Upper lobe of left lung (tissue), 6 donors: ENCODE results near the gene NAGA. TPM values are rescaled to one million over a fixed set of nuclear protein-coding genes. Genes with fewer than 3 reads are reported as not detected.
"Not testable (repeated sequence)": the region's sequence is repeated elsewhere in the genome, so short reads cannot be mapped to it uniquely, and the experiment has no call there.

Experiments
- ATAC-seq, 2 donors: fragments of 200-7000 bp; cut with Tn5 transposase; one replicate each; pipeline ENCODE4 v1.9.1; 2022; ENCODE audit warnings: mild to moderate bottlenecking in 2 of 2, moderate library complexity in 2 of 2; ENCODE audit not compliant: low FRiP score in 2 of 2
- DNase-seq, 2 donors: peaks; one replicate each; pipeline ENCODE4 v3.0.0-alpha.2; 2019 to 2020
- H3K27ac ChIP-seq, 4 donors: fragments of 200-600 bp; sonication (generic); one replicate each; pipeline ENCODE4 v1.5.1; 2016 to 2019
- H3K27me3 ChIP-seq, 4 donors: fragments of 200-600 bp; sonication (generic); one replicate each; pipeline ENCODE4 v1.5.1; 2017 to 2019
- H3K36me3 ChIP-seq, 4 donors: fragments of 200-600 bp; sonication (generic); one replicate each; pipeline ENCODE4 v1.5.1; 2016 to 2019
- H3K4me1 ChIP-seq, 4 donors: fragments of 200-600 bp; sonication (generic); one replicate each; pipeline ENCODE4 v1.5.1; 2018 to 2019
- H3K4me3 ChIP-seq, 4 donors: fragments of 200-600 bp; sonication (generic); one replicate each; pipeline ENCODE4 v1.5.1; 2017 to 2019; ENCODE audit warnings: mild to moderate bottlenecking in 2 of 4, moderate library complexity in 1 of 4
- H3K9me3 ChIP-seq, 4 donors: fragments of 200-600 bp; sonication (generic); one replicate each; pipeline ENCODE4 v1.5.1; 2018 to 2019
- CTCF ChIP-seq, 6 experiments: fragments of 450-650 bp in 4 of 6; fragments of 200-600 bp in 2 of 6; sonication (generic) in 2 of 6; IDR thresholded peaks; one replicate each; pipeline ENCODE4 v1.5.1; 2016 to 2019; ENCODE audit warnings: antibody characterized with exemption in 6 of 6
- EP300 ChIP-seq, 4 donors: sonication (generic); formaldehyde crosslinking; IDR thresholded peaks; one replicate each; pipeline ENCODE4 v1.5.1; 2017; ENCODE audit warnings: antibody characterized with exemption in 4 of 4, control low read depth in 2 of 4
- POLR2A ChIP-seq, 4 donors: fragments of 450-650 bp; IDR thresholded peaks; one replicate each; pipeline ENCODE4 v1.5.1; 2016 to 2017; ENCODE audit warnings: antibody characterized with exemption in 4 of 4, mild to moderate bottlenecking in 2 of 4
- POLR2AphosphoS5 ChIP-seq, 2 donors: sonication (generic); formaldehyde crosslinking; IDR thresholded peaks; one replicate each; pipeline ENCODE4 v1.5.1; 2017; ENCODE audit warnings: antibody characterized with exemption in 2 of 2
- WGBS, 2 donors: methylation state at CpG; one replicate each; pipeline ENCODE4 v1.1.5; 2017 to 2018; 5-methylcytosine and 5-hydroxymethylcytosine counted together
- total RNA-seq, 6 donors: library from RNA; depleted of rRNA in 4 of 6; stranded (reverse); fragments of >200 nt in 4 of 6; gene quantifications; one replicate each; pipeline versions ENCODE4 v1.1.0 to v1.2.1, GENCODE V29; 2016 to 2021
- donor health status: DM: no; HTN: no; CAD: no; lungs with moderate emphysema.
- donor health status: DM: no; HTN: yes; CAD: no; lungs with severe emphysema.

The NAGA gene
- total RNA-seq, 6 donors from 2014 or later: 25.5 to 42.3 (median 34.4) TPM

DNA sequence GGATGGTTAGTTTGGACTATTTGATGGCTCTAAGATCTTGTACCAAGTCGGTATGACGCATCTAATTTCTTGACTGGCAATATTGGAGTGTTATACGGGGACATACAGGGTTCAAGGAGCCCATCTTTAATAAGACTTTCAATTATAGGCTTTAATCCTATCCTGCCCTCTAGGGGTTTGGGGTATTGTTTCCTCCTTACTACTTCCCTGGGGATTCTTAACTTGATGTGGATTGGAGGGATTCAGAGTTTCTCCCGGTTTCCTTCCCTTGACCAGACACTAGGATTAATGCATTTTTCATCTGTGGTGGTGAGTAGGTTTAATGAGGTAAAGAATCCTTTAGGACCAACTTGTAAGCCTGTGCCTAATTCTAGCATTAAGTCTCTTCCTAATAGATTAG is 41.2 kb upstream of the NAGA start:
- no peak for DNase-seq
- H3K4me1 ChIP-seq: peaks cover 0 to 4% (median under 1%) of the 10 kb centered on the region in 4 donors
- TF ChIP-seq POLR2AphosphoS5 (IDR thresholded peaks at IDR 0.05): no peak
- H3K36me3 ChIP-seq: no peaks in the 10 kb centered on the region
- H3K4me3 ChIP-seq: no peak overlapping the region
- 91% methylated on average over 4 of the region's 4 CpGs for WGBS, 2 donors
- no peaks in the 10 kb centered on the region for H3K27me3 ChIP-seq
- H3K27ac ChIP-seq: no peak overlapping the region
- no peak for ATAC-seq
- H3K9me3 ChIP-seq: peaks cover 0 to 17% (median 8%) of the 10 kb centered on the region in 4 donors

DNA sequence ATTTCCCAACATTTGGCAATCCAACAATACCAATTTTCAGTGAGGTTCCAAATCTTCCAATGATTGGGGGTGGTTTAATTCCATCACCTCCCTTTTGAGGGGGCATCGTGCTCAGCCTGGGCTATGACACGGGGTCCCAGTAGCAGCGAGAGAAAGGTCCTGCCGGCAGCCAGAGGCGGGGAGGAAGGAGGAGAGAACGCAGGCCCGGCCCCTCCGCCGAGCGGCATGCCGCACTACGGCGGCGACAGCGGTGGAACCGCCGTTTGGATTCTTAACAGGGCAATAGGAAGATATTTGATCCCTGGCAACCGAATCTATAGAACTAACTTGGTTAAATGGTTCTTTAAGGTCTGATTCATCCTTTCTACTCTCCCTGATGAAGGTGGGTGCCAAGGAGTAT is 38.2 kb upstream of the NAGA start:
- Histone ChIP-seq H3K4me1 (no peaks in the 10 kb centered on the region), H3K27me3 (no peaks in the 10 kb centered on the region), H3K36me3 (no peaks in the 10 kb centered on the region), H3K9me3 (peaks cover 0 to 13% (median 10%) of the 10 kb centered on the region in 4 donors), H3K27ac (no peak overlapping the region), H3K4me3 (no peak overlapping the region)
- no peak for TF ChIP-seq CTCF (IDR thresholded peaks at IDR 0.05)
- no peak for TF ChIP-seq POLR2A (IDR thresholded peaks at IDR 0.05)
- no peak for TF ChIP-seq EP300 (IDR thresholded peaks at IDR 0.05)
- no peak for TF ChIP-seq POLR2AphosphoS5 (IDR thresholded peaks at IDR 0.05)
- ATAC-seq (no peak), DNase-seq (peak in 1 of 2 donors; percentile 45)
- 85 to 89% methylated on average over 17 to 18 of the region's 18 CpGs for WGBS, 2 donors

DNA sequence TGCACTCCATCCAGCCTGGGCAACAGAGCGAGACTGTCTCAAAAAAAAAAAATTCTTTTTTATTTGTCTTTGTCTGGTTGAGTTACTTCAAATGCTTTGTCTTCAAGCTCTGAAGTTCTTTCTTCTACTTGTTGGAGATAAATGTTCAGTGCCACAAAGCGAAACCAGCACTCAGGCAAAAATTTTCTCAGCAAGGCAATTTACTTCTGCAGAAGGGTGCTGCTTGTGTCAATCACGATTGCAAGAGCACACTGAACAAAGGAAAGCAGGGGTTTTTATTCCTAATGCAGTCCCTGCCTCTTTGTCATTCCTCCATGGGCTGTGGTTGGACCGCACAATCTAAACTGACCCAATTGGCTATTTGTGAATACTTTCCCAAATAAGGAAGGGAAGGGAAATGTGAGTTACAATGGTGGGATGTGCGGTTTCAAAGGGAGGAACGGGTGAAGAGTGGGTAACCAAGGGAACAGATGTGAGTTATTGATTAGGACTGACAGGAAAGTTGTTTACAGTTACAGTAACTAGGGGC is 33.8 kb upstream of the NAGA start:
- not testable (repeated sequence) for H3K4me3 ChIP-seq, H3K27me3 ChIP-seq, H3K27ac ChIP-seq, H3K4me1 ChIP-seq, DNase-seq, ATAC-seq, H3K36me3 ChIP-seq
- peaks cover 5 to 39% (median 26%) of the 10 kb centered on the region in 4 donors for H3K9me3 ChIP-seq
- 95 to 98% methylated on average over 6 of the region's 6 CpGs for whole genome bisulfite sequencing, 2 donors

DNA sequence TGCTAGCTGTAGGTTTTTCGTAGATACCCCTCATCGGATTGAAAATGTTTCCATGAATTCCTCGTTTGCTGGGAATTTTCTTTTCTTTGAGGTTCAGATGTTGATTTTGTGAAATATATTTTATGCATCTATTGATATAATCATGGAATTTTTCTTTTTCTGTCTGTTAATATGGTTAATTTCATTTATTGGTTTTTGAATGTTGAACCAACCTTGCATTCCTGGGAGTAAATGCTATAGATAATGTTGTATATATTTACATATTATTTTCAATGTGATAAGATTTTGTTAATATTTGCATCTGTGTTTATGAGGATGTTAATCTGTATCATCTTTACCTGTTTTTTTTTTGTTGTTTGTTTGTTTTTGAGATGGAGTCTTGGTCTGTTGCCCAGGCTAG is 30.6 kb upstream of the NAGA start:
- Histone ChIP-seq H3K9me3 (peaks cover 5 to 39% (median 26%) of the 10 kb centered on the region in 4 donors), H3K36me3 (peaks cover 0 to 4% (median 0%) of the 10 kb centered on the region in 4 donors), H3K27me3 (no peaks in the 10 kb centered on the region), H3K27ac (no peak overlapping the region), H3K4me3 (no peak overlapping the region), H3K4me1 (no peaks in the 10 kb centered on the region)
- 95% methylated on average over 3 of the region's 3 CpGs for WGBS, 2 donors
- DNase-seq (no peak), ATAC-seq (no peak)
- no peak for TF ChIP-seq EP300 (IDR thresholded peaks at IDR 0.05)
- TF ChIP-seq POLR2A (IDR thresholded peaks at IDR 0.05): no peak
- TF ChIP-seq CTCF (IDR thresholded peaks at IDR 0.05): no peak
- no peak for TF ChIP-seq POLR2AphosphoS5 (IDR thresholded peaks at IDR 0.05)

DNA sequence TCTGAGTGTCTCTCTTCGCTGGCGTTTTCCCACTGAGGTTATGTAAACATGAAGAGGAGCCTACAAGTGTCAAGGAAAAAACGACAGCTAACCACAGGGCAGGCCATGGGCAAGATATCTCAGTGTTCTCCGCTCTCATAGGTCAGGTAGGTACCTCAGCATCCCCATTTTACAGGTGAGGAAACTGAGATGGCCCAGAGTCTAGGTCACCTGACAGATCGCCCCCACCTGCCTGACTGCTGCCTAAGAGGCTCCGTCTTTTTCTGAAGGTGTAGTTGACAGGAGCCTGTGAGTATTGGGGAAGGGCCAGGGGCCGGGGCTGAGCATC is 20.8 kb upstream of the NAGA start:
- TF ChIP-seq EP300 (IDR thresholded peaks at IDR 0.05) (no peak), CTCF (IDR thresholded peaks at IDR 0.05) (no peak), POLR2AphosphoS5 (IDR thresholded peaks at IDR 0.05) (no peak), POLR2A (IDR thresholded peaks at IDR 0.05) (no peak)

More for the DNA sequence above, 20.8 kb upstream of the NAGA start:
- DNase-seq (no peak), ATAC-seq (no peak)
- Histone ChIP-seq H3K9me3 (no peaks in the 10 kb centered on the region), H3K27me3 (no peaks in the 10 kb centered on the region), H3K4me1 (peaks cover 16 to 23% (median 20%) of the 10 kb centered on the region in 4 donors), H3K27ac (peak overlapping the region; percentile 90 to 99 (median 94)), H3K36me3 (peaks cover 4 to 8% (median 6%) of the 10 kb centered on the region in 4 donors), H3K4me3 (peak overlapping the region in 3 of 4 donors; percentile 66 to 89 (median 83))
- 32 to 33% methylated on average over 7 of the region's 7 CpGs for WGBS, 2 donors
